Ishikawa (cell line): Measurements from ENCODE around the gene EIF4EBP2.

Source experiments
- CREB1 ChIP-seq: IDR thresholded peaks from 2 replicates; pipeline ENCODE4 v1.6.1; 2012; ENCODE audit warnings: low read depth
- NFIC ChIP-seq: IDR thresholded peaks from 2 replicates; pipeline ENCODE4 v1.6.1; 2012
- RAD21 ChIP-seq: IDR thresholded peaks from 2 replicates; pipeline ENCODE4 v1.6.1; 2012; ENCODE audit warnings: low read depth
- TAF1 ChIP-seq: IDR thresholded peaks from 2 replicates; pipeline ENCODE4 v1.6.1; 2012; ENCODE audit warnings: low read depth, mild to moderate bottlenecking
- TEAD4 ChIP-seq: IDR thresholded peaks from 2 replicates; pipeline ENCODE4 v1.6.1; 2012
- YY1 ChIP-seq: IDR thresholded peaks from 2 replicates; pipeline ENCODE4 v1.6.1; 2012; ENCODE audit warnings: low read depth
- TF ChIP-seq, protein P1 (sequence below): IDR thresholded peaks from 2 replicates; pipeline ENCODE4 v1.6.1; 2012

DNA sequence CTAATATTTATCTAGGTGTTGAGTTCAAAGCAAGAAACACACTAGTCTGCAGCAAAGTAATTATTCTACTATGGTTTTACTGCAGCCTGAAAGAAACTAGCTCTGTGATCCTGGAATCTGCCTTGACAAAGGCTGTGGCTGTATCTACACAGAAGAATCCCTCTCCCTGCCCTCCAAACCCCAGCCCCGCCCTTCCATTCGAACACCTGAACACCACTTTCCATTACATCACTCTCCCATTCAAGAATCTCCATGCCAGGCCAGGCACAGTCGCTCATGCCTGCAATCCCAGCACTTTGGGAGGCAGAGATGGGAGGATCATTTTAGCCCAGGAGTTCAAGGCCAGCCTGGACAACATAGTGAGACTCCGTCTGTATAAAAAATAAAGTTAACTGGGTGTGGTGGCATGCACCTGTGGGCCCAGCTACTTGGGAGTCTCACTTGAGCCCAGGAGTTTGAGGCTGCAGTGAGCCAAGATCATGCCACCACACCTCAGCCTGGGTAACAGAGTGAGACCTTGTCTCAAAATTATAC is 44.9 kb upstream of the EIF4EBP2 start:
- TF ChIP-seq NFIC, result no peak
- TF ChIP-seq YY1, result no peak
- TF ChIP-seq CREB1, result no peak
- no peak for TF ChIP-seq RAD21
- no peak for TF ChIP-seq TEAD4
- TF ChIP-seq TAF1, result no peak
- TF ChIP-seq, protein P1, sequence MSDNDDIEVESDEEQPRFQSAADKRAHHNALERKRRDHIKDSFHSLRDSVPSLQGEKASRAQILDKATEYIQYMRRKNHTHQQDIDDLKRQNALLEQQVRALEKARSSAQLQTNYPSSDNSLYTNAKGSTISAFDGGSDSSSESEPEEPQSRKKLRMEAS, result no peak
